HG02938 (cell line): ENCODE measurements around the gene PTPRK.

ENCODE experiments used
- ATAC-seq: cut with Tn5 transposase; IDR thresholded peaks from one replicate; pipeline ENCODE4 v1.9.1; 2021; ENCODE audit warnings: mild to moderate bottlenecking, moderate library complexity; ENCODE audit not compliant: unreplicated experiment

PTPRK gene

DNA sequence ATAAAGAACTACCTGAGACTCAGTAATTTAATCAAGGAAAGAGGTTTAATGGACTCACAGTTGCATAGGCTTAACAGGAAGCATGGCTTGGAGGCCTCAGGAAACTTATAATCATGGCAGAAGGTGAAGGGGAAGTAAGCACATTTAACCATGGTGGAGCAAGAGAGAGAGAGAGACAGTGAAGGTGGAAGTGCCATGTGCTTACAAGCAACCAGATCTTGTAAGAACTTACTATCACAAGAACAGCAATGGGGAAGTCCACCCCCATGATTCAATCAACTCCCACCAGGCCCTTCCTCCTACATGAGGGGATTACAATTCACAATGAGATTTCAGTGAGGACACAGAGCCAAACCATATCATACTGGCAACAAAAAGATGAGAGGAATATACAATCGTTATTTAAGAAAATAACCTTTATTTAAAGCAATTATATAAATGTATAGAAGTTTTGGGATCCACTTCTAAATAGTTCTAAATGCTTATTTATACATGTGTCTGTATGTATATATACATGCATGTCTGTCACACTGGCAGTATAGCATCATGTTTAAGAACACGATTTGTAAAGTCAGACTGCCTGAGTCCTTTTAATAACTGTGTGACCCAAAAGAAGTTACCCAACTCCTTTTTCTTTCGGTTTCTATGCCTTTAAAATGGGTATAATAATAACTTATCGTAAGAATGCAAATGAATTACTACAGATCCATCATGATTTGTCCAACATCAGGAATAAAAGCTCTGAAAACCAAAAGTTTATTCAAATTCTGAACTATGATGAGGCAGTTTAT is 363.9 kb downstream of the PTPRK start:
- ATAC-seq: no peak

DNA sequence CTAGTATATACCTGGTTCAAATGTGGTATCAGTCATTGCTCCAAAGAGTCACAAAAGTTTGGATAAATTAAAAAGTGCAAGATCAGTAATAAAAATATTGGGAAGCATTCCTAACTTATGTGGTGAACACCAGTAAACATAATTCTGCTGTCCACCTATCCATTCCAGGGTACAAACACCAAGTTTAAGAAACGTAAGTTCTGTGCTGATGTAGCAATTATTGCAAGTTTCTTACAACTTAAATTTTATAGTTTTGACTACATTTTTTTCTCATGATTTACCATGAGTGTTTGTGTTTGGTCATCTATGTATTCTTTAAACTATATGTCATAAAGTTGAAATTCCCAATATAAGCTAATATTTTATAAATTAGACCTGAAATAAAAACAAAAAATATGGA is 364.6 kb downstream of the PTPRK start:
- no peak for ATAC-seq

DNA sequence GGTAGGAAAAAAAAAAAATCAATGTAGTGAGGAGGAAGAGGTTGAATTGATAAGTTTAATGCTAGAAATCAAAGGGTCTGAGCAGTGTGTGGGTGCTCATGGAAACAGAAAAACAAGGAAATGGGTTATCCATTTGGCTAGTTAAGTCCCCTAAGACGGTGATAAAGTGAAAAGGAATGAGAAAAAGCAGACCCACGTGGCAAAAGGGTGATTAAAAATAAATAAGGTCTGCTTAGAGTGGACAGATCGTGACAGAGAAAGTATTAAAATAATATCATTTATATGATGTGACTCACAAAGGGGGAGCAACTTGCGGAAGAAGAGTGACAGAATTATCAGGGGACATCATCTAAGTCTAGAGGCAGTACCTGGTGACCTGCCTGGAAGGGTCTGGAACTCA is 367.8 kb downstream of the PTPRK start:
- no peak for ATAC-seq

DNA sequence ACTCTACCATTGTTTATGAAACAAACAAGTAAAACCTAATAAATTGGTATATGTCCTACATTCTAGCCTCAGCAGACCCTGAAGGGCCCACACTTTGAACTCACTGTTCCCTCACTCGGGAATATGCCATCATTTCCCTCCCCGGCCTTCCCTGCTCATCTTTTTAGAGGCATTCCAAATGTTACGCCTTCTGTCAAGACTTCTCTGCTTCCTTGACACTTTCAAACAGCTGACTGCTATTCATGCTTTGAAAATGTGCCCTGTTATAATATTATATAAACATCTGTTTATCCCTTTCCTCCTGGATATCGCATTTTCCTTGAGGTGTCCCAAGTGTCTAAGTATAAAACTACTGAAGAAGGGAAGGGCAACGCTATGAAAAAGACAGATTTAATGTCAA is 370.0 kb downstream of the PTPRK start:
- no peak for ATAC-seq

DNA sequence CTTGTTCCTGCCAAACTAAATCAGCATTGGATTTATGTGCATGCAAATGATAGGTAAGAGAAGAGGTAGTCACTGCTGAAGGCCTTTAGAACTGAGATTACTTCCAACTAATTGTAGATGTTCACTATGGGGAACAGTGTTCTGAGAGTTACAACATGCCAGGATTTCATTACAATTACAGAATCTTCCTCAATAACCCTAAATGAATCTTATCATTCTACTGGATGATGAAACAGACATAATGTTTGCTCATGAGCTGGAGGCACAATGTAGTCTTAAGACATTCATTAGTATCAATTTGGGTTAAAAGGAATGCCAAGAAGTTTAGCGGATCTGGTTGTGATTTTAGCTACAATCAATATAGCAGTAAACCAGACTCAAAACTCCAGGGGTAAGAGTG is 370.6 kb downstream of the PTPRK start:
- ATAC-seq: no peak

DNA sequence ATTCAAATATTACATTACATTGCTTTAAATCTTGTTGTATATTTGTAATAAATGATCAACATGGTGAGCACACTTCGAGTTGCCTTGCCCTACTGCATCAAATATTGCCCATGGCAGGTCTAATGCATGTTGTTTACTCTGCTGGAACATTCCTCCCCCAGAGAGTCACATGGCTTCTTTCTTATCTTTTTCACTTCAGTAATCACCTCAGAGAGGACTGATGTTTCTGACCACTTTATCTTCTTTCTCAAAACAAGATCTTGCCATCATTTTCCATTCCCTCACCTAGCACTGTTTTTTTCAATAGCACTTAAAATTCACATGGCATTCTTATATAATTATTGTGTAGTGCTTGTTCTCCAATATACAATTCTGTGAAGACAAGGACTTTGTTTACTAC is 376.1 kb downstream of the PTPRK start:
- no peak for ATAC-seq

DNA sequence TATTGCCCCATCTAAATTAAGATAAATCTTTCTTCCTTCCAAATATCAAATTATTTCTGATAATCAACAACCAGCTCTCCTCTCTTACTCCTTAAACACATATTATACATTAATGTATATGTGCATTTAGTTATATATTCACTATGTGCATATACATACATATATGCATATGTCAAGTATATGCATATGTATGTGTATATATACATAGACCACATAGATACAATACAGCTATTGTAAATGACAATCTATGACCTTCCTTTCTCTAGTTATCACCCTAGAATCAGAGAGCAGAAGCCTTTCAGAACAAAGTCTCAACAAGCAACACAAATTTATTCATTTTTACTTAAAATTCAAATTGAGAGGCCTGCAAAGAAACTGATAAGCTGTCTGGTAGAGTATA is 378.5 kb downstream of the PTPRK start:
- ATAC-seq: no peak

DNA sequence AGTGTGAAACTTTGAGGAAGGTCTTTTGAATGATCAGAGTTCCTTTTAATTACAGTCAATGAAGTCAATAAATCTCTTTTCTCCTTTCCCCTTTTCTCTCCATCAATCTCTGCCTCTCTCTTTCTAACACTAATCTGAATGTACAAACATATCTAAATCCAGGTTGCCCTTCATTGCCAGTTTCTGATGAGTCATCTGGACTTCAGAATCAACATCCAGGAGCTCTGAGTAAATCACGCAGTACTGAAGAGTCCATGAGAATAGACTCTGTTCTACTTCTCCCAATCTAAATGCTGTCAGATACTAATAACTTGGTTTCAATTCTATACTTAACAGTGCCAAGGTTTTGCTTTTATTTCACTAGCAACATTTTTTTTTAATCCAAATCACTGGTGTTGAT is 380.9 kb downstream of the PTPRK start:
- no peak for ATAC-seq

DNA sequence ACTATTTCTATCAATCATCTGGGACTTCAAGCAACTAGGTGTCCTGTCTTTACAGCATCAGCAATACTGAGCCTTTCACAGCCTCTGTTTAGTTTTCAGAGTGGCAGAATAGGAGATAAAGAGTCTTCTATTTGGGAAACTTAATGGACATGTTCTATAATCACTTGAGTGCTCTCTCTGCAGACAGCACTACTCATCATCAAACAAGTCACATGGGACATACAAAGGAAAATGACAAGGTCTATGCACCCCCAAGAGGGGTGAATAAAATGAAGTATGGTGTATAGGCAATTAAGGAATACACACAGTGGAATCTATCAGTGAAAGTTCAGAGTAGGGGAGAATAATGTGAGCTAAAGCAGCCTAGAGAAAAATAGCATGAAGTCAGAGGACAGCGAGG is 381.7 kb downstream of the PTPRK start:
- no peak for ATAC-seq

DNA sequence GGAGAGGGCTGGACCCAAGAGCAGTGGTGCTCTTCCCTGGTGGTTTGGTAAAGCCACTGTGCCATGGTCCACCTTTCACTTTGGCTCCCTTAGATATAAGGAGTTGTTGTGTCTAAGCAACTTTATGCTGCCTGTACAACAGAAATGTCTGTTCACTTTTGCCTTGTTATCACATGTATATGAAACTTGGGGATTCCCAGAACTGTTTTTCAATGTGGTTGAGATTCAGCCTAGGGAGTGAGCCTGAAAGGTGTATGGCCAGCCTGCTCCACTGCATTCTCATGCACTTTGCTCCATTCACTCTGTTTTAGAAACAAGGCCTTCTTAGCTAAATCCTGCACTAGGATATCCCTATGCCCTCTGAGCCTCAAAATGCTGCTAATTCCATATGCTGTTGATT is 385.1 kb downstream of the PTPRK start:
- ATAC-seq: no peak

DNA sequence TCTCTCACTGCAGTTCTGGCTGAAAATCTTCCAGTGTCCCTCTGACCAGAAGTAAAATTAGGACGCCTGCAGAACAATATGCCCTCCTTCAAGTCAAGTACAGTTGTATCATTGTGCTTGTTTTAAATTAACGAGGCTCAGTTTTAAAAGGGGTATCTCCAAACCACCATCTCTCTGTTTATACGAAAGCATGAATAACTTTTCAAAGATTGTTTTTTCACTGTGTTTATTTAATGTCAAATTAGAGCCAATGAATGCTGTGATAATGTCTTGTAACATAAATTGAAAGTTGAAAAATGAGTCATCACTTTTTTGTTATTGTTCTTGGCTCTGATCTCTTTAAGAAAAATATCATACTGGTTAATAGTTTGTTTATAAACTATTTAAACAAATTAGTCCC is 388.8 kb downstream of the PTPRK start:
- no peak for ATAC-seq

DNA sequence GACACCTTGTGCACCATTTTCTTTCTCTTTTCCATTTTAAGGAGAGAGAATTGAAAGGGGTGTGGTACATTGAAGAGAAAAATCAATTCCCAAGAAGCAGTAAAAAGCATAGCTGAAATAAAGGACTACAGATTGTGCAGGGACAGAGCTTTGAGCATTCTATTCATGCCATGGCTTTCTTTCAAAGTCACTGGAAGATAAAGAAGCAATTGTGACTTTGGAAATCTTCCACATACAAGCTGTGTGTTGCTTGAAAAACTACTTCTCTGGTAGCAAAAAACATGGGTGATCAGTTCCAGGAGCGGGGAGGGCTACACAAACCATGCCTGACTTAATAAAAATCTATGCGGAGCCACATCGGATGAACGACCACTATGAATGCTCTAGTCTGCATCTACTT is 389.4 kb downstream of the PTPRK start:
- ATAC-seq: no peak

DNA sequence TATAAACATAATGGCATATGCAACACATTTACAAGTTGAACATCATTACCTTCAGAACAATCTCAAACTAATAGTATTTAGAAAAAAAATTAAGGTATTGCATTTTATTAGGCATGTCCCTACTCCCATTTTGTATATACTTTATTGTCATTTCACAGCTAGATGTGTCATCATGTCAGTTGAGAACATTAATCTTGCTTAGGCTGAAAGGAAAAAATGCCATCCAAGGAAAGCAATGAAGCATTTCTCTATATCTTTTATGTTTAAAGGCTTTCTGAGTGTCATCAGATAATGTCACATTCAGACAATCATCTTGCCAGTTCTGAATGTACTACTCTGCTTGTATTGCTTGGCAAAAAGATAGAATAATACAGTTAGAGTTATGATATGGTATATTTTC is 390.7 kb downstream of the PTPRK start:
- ATAC-seq: no peak

DNA sequence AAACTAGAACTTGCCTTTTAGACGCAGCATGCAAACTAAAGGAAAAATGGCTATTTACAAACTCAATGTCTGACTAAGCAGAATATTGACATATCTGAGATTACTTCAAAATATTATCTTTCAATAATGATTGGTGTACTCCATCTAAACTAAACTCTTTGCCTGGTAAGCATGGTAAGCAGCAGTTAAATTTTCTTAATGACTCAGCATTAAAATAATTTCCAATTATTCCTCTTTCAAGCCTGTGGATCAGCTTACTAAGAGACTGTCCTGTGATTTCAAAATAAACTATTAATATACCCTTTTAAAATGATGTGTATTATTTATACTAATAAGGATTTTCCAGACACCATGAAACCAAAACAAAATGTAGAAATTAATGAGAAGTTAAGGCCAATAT is 392.7 kb downstream of the PTPRK start:
- ATAC-seq: no peak

DNA sequence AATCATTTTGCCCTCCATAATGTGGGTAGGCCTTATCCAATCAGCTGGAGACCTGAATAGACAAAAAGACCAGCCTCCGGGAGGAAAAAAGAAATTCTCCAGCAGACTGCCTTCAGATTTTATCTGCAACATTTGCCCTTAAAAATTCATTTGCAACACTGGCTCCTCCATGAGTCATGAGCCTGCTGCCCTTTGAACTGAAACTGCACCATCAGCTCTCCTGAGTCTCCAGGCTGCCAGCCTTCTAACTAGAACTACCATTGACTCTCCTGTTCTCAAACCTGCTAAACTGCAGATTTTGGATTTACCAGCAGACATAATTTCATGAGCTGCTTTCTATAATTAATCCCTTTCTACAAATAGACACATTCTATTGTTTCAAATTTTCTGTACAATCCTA is 395.7 kb downstream of the PTPRK start:
- no peak for ATAC-seq

DNA sequence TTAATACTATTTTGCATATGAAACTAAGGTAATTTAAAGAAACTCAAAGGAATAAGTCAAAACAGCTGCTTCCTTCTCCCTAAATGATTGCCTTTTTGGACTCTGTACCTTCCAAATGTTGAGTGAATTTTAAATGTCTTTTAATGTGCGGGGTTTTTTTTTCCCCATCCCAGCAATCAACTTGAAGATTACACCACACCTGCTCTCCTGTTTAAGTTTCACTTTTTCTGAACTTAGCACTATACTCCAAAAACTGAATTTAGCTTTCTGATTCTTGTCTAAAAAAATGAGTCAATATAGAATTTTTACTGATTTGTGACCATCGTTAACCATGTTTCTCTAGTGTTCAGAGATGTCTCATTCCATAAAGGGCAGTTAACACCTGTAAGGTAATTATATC is 398.8 kb downstream of the PTPRK start:
- ATAC-seq: no peak

DNA sequence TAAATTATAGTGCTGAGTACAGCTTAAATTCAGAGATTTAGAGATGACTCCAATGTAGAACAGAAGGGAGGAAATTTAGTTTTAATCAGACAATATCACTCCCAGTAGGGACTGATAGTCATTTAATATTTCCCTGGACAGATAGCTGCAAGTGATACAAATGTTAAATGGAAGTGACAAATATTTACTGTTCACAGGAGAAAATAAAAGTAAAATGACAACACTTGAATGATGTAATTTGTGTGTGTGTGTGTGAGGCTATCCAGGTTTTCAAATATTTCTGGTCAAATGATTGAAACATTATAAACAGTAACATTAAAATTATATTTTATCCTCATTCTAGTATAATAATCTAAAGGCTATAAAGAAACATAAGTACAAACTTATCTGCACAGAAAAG is 399.2 kb downstream of the PTPRK start:
- ATAC-seq: no peak

DNA sequence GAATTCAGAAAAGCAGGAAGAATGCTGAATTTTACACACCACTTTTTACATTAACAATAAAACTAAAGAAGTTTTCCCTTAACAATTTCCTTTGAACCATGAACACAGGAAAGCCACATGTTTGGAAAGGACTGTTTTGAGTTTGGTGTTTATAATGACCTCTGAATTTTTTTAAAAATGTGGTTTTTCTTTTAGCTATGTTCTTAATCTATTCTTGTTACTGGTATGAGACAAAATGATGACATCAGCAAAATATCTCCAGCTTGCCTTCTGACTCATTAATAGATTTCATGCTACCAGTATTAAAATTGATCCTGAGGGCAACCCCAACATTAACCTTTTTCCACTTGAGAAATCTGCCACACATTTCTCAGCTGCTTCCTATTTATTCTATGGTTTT is 402.0 kb downstream of the PTPRK start:
- no peak for ATAC-seq

DNA sequence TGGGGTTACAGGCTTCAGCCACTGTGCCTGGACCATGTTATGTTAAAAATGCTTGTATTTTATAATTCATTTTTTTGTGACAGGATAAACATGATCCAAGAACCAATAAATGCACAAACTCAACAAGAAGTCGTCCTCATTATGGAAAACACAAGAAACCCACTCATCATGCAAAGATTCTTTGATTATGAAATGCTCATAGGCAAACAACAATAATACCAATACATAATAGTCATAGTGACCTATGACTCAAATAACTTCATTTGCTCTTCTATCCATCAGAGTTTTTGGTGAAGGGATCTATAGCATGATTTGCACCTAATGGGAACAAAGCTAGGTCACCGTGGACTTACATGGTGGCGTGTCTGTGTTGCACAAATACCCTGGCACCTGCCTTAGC is 402.5 kb downstream of the PTPRK start:
- ATAC-seq: no peak

DNA sequence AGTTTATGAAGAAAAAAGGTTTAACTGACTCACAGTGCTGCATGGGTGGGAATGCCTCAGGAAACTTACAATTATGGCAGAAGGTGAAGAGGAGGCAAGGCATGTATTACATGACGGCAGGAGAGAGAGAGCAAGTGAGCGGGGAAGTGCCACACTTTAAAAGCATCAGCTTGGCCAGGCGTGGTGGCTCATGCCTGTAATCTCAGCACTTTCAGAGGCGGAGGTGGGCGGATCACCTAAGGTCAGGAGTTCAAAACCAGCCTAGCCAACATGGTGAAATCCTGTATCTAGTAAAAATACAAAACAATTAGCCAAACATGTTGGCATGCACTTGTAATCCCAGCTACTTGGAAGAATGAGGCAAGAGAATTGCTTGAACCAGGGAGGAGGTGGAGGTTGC is 406.2 kb downstream of the PTPRK start:
- no peak for ATAC-seq

DNA sequence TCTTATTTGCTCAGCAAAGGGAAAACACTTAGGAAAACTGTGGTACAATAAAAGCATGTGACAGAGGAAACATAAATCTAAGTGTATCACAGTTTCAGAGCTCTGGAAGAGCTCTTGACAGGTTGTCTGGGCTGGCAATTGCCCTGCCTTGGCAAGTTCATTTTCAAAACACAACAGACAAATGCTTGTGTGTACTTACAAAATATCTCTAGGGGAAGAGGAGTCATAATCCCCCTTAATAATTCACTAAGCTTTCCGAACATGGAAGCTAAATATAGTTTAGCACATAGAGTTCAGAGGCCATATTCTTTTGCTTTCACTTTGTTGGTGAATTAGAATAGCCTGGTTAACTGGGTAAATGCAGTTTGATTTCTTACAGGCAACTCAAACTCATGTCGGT is 407.9 kb downstream of the PTPRK start:
- ATAC-seq: peak; percentile 85

DNA sequence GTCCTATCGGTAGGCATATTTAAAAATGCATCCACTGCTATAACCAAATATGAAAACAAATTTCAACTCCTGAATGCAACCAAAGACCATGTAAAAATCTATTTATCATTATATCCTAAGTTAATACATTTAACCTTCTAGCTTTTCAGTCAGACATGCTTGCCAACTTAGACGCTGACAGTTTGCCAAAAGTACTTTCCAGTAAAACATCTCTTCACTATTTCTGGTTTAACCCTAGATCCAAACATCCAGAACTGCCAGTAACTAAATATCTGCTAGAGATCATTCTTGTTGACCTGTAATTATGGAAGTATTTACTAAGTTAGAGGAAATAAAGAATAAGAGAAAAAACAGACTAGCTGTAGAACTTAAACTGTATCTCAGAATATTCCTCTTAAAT is 409.3 kb downstream of the PTPRK start:
- ATAC-seq: no peak

DNA sequence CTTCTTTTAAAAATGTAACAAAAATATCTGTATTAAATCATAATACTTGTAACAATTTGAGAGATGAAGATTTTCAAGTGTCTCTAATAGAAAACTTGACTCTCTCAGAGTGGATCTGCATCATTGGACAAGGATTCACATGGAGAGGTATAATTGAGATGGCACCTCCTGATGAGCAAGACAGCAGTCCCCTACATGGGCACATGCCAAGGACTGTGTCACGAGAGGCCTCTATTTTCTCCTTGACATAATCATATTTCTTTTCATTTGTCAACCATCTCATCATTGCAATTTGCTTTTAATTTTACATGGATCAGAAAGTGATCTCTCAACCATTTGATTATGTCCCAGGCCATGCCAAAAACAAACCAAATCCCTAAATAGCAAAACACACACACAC is 412.7 kb downstream of the PTPRK start:
- ATAC-seq: no peak
